HCT116 (cell line): Measurements from ENCODE around the gene ANKRD40CL. TPM values are rescaled to one million over a fixed set of nuclear protein-coding genes. Genes with fewer than 3 reads are reported as not detected.

Experiments
- ATAC-seq: fragments of 200-7000 bp; cut with Tn5 transposase; 2 replicates; pipeline ENCODE4 v1.9.1; 2020; ENCODE audit warnings: mild to moderate bottlenecking, moderate library complexity
- BruUV-seq: library from RNA; stranded (reverse); fragments of 400-500 nt; replicated peaks from 2 replicates; lab custom pipeline; 2021; lab: Mats Ljungman, UMichigan
- CTCF ChIA-PET: fragments of 300-600 bp; sonication (Branson Sonifier 250); formaldehyde crosslinking; loops from one replicate; lab custom pipeline; 2021; ENCODE audit warnings: antibody characterized with exemption; lab: Charles Lee
- POLR2A ChIA-PET: fragments of 300-600, 350-600 bp; sonication (Branson Sonifier 250); formaldehyde crosslinking; loops from one replicate; lab custom pipeline; 2021; ENCODE audit warnings: antibody characterized with exemption; lab: Charles Lee
- RAD21 ChIA-PET, 2 experiments: fragments of 300-600 bp; sonication (Branson Sonifier 250); formaldehyde crosslinking; loops; one replicate each; lab custom pipeline; 2023; ENCODE audit warnings: low total read pairs in 2 of 2; ENCODE audit not compliant: uncharacterized antibody in 2 of 2, unreplicated experiment in 2 of 2, low non-redundant PET in 1 of 2; lab: Charles Lee
- DNase-seq: peaks from one replicate; pipeline ENCODE4 v3.0.0-alpha.2; 2010; ENCODE audit warnings: low read depth, low spot score
- H2AFZ ChIP-seq: fragments of 200-600 bp; shearing (Covaris generic), sonication (generic); 2 replicates; pipeline ENCODE4 v1.6.1; 2017; ENCODE audit warnings: low read depth, mixed run types, mixed read lengths, antibody characterized with exemption, low read length; ENCODE audit not compliant: poor library complexity, severe bottlenecking
- H3K27ac ChIP-seq: 2 replicates; pipeline ENCODE4 v1.5.1; 2012; ENCODE audit warnings: low read depth, low read length
- H3K27me3 ChIP-seq: fragments of 200-600 bp; sonication (generic); 2 replicates; pipeline ENCODE4 v1.6.1; 2016; ENCODE audit warnings: mixed run types, low read length, mixed read lengths; ENCODE audit not compliant: insufficient read depth
- H3K36me3 ChIP-seq, 2 experiments: fragments of 200-500 bp in 1 of 2; fragments of 200-600 bp in 1 of 2; sonication (Bioruptor generic) in 1 of 2; sonication (generic) in 1 of 2; 2 replicates each; pipeline versions ENCODE4 v1.5.1 to v1.6.1; 2014 to 2016; ENCODE audit warnings: low read length in 2 of 2, inconsistent platforms in 1 of 2, mixed read lengths in 1 of 2, mixed run types in 1 of 2; ENCODE audit not compliant: insufficient read depth in 2 of 2, control insufficient read depth in 1 of 2
- H3K4me1 ChIP-seq, 2 experiments: fragments of 200-600 bp in 1 of 2; sonication (generic) in 1 of 2; 2 replicates each; pipeline versions ENCODE4 v1.5.1 to v1.6.1; 2012 to 2017; ENCODE audit warnings: low read length in 2 of 2, inconsistent platforms in 1 of 2, mild to moderate bottlenecking in 1 of 2, mixed read lengths in 1 of 2, mixed run types in 1 of 2, moderate library complexity in 1 of 2; ENCODE audit not compliant: insufficient read depth in 2 of 2, control insufficient read depth in 1 of 2
- H3K4me2 ChIP-seq: fragments of 200-600 bp; sonication (generic); 2 replicates; pipeline ENCODE4 v1.6.1; 2017; ENCODE audit warnings: mixed run types, low read length, mixed read lengths
- H3K4me3 ChIP-seq, 2 experiments: fragments of 200-600 bp in 1 of 2; sonication (generic) in 1 of 2; replicated peaks in 1 of 2; 2 replicates each; pipeline ENCODE4 v1.5.1; 2011 to 2016; ENCODE audit warnings: low read length in 2 of 2, control low read depth in 1 of 2, low read depth in 1 of 2, mild to moderate bottlenecking in 1 of 2, mixed read lengths in 1 of 2, mixed run types in 1 of 2
- H3K79me2 ChIP-seq: fragments of 200-600 bp; sonication (generic); 2 replicates; pipeline ENCODE4 v1.6.1; 2017; ENCODE audit warnings: mild to moderate bottlenecking, mixed run types, low read length, moderate library complexity, mixed read lengths; ENCODE audit not compliant: insufficient read depth
- H3K9ac ChIP-seq: fragments of 200-600 bp; sonication (generic); 2 replicates; pipeline ENCODE4 v1.6.1; 2016; ENCODE audit warnings: low read length, mixed read lengths
- H3K9me2 ChIP-seq: fragments of 200-600 bp; sonication (generic), shearing (Covaris generic); 2 replicates; pipeline ENCODE4 v1.6.1; 2017; ENCODE audit warnings: mixed run types, mild to moderate bottlenecking, moderate library complexity; ENCODE audit not compliant: insufficient read depth
- H3K9me3 ChIP-seq, 2 experiments: fragments of 200-500 bp in 1 of 2; fragments of 200-600 bp in 1 of 2; sonication (Bioruptor generic) in 1 of 2; sonication (generic) in 1 of 2; 2 replicates each; pipeline ENCODE4 v1.6.1; 2014 to 2017; ENCODE audit warnings: low read length in 2 of 2, mixed read lengths in 2 of 2, inconsistent platforms in 1 of 2, low read depth in 1 of 2, mild to moderate bottlenecking in 1 of 2, mixed run types in 1 of 2, moderate library complexity in 1 of 2; ENCODE audit not compliant: control insufficient read depth in 1 of 2, insufficient read depth in 1 of 2
- H4K20me1 ChIP-seq: fragments of 200-600 bp; sonication (generic), shearing (Covaris generic); 2 replicates; pipeline ENCODE4 v1.6.1; 2017; ENCODE audit warnings: mixed run types, mild to moderate bottlenecking, moderate library complexity; ENCODE audit not compliant: insufficient read depth
- CEBPB ChIP-seq: IDR thresholded peaks from 2 replicates; pipeline ENCODE4 v1.6.1; 2012; ENCODE audit warnings: low read depth
- FOSL1 ChIP-seq: IDR thresholded peaks from 2 replicates; pipeline ENCODE4 v1.6.1; 2012; ENCODE audit warnings: low read depth
- JUND ChIP-seq: IDR thresholded peaks from 2 replicates; pipeline ENCODE4 v1.6.1; 2012
- POLR2AphosphoS5 ChIP-seq: IDR thresholded peaks from 2 replicates; pipeline ENCODE4 v1.6.1; 2011; ENCODE audit warnings: mild to moderate bottlenecking, low read depth, low read length, moderate library complexity
- RAD21 ChIP-seq: IDR thresholded peaks from 2 replicates; pipeline ENCODE4 v1.6.1; 2012; ENCODE audit warnings: low read depth, mild to moderate bottlenecking
- SRF ChIP-seq: IDR thresholded peaks from 2 replicates; pipeline ENCODE4 v1.6.1; 2012; ENCODE audit warnings: low read depth
- ZBTB33 ChIP-seq: IDR thresholded peaks from 2 replicates; pipeline ENCODE4 v1.6.1; 2011; ENCODE audit warnings: mild to moderate bottlenecking, low read length, moderate library complexity; ENCODE audit not compliant: insufficient replicate concordance; ENCODE audit errors: extremely low read depth
- ZFX ChIP-seq: fragments of 450-650 bp; IDR thresholded peaks from 2 replicates; pipeline ENCODE4 v1.6.1; 2017
- ZNF274 ChIP-seq: fragments of 200-500 bp; sonication (Bioruptor generic); IDR thresholded peaks from 2 replicates; pipeline ENCODE4 v1.6.1; 2014; ENCODE audit warnings: mild to moderate bottlenecking, low read depth, low read length, inconsistent platforms
- intact Hi-C: fragments of 100-400 bp; cut with micrococcal nuclease; formaldehyde crosslinking; loops from 2 replicates; pipeline ENCODE4 v1.10.0; 2022
- total RNA-seq: library from RNA; stranded (reverse); gene quantifications from one replicate; pipeline ENCODE4 v1.2.1, GENCODE V29; 2021; ENCODE audit not compliant: unreplicated experiment

The ANKRD40CL gene
- total RNA-seq, 1 experiment from 2014 or later: 0.57 TPM

- no peak for DNase-seq
- peaks cover 11% of the 10 kb centered on the region; the same call in 1 of the 2 replicates for H4K20me1 ChIP-seq
- no peaks in the 10 kb centered on the region for H3K27me3 ChIP-seq
- ChIA-PET POLR2A (interaction anchor here (0.6 kb wide), 1 partner anchor 215 kb away, joined by 3 read pairs; no protein-coding TSS in a partner anchor), RAD21 (no interaction called here), CTCF (interaction anchor here (1.2 kb wide), 1 partner anchor 24 kb away, joined by 3 read pairs; no protein-coding TSS in a partner anchor)
- H3K36me3 ChIP-seq: peaks cover 8 to 17% of the 10 kb centered on the region in 2 experiments
- H3K79me2 ChIP-seq: no peaks in the 10 kb centered on the region
- peaks cover 0 to 5% of the 10 kb centered on the region in 2 experiments; a peak in 1 of 4 replicates for H3K4me1 ChIP-seq
- TF ChIP-seq POLR2AphosphoS5 (no peak), CEBPB (no peak)
- no TSS peak for BruUV-seq
- H2AFZ ChIP-seq: no peak overlapping the region
- no peaks in the 10 kb centered on the region for H3K9me2 ChIP-seq
- intact Hi-C loops: no loop called here
- no peak overlapping the region for H3K4me2 ChIP-seq
- no peak for ATAC-seq
- H3K27ac ChIP-seq: no peak overlapping the region
- no peak overlapping the region for H3K4me3 ChIP-seq
- no peak overlapping the region for H3K9ac ChIP-seq
- H3K9me3 ChIP-seq: no peaks in the 10 kb centered on the region
Observed at GRCh38 chr17:50758524-50758923, 8.8 kb downstream of the ANKRD40CL start.

GRCh38 chr17:50754521-50754920 lies 12.8 kb downstream of the ANKRD40CL start:
- ChIA-PET POLR2A (no interaction called here), RAD21 (no interaction called here), CTCF (interaction anchor here (0.6 kb wide), 1 partner anchor 124 kb away, joined by 3 read pairs; no protein-coding TSS in a partner anchor)
- ATAC-seq (no peak), DNase-seq (no peak)
- Histone ChIP-seq H3K4me1 (peaks cover 0 to 5% of the 10 kb centered on the region in 2 experiments; a peak in 1 of 4 replicates), H3K36me3 (peaks cover 41 to 57% of the 10 kb centered on the region in 2 experiments), H3K9ac (no peak overlapping the region), H3K4me3 (no peak overlapping the region), H3K27ac (no peak overlapping the region), H3K79me2 (peaks cover 21% of the 10 kb centered on the region), H2AFZ (no peak overlapping the region), H3K27me3 (no peaks in the 10 kb centered on the region), H3K4me2 (no peak overlapping the region), H4K20me1 (peaks cover 15% of the 10 kb centered on the region), H3K9me2 (no peaks in the 10 kb centered on the region), H3K9me3 (no peaks in the 10 kb centered on the region)
- BruUV-seq: no TSS peak
- intact Hi-C loops: no loop called here
- TF ChIP-seq JUND (no peak), ZFX (no peak), FOSL1 (no peak), ZBTB33 (no peak), SRF (no peak), RAD21 (no peak), ZNF274 (no peak)
